Thyroid gland (tissue), 4 donors: ENCODE measurements around the gene LRRC56.

ENCODE experiments used
- CTCF ChIP-seq, 6 experiments: fragments of 200-600 bp in 3 of 6; fragments of 450-650 bp in 3 of 6; sonication (generic) in 3 of 6; IDR thresholded peaks; one replicate each; pipeline ENCODE4 v1.5.1; 2016 to 2019; ENCODE audit warnings: antibody characterized with exemption in 6 of 6, mild to moderate bottlenecking in 2 of 6, inconsistent platforms in 1 of 6, moderate library complexity in 1 of 6
- POLR2A ChIP-seq, 2 donors: fragments of 450-650 bp; IDR thresholded peaks; one replicate each; pipeline ENCODE4 v1.6.1; 2017; ENCODE audit warnings: antibody characterized with exemption in 2 of 2, mild to moderate bottlenecking in 2 of 2, moderate library complexity in 1 of 2

DNA sequence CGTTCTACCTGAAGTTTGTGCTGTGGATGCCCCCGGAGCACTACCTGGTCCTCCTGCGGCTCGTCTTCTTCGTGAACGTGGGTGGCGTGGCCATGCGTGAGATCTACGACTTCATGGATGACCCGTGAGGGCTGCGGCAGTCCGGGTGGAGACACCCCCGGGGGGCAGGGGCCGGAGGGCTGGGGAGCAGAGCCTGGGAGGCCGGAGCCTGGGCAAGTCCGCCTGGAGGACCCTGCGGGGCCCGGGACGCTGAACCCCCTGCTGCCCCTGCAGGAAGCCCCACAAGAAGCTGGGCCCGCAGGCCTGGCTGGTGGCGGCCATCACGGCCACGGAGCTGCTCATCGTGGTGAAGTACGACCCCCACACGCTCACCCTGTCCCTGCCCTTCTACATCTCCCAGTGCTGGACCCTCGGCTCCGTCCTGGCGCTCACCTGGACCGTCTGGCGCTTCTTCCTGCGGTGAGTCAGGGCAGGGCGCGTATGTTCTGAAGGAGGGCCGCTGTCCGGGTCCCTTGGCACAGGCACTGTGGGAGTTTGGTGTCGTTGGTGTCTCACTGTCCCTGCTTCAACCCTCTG is 47.6 kb upstream of the LRRC56 start:
- TF ChIP-seq CTCF (IDR thresholded peaks at IDR 0.05): no peak
- TF ChIP-seq POLR2A (IDR thresholded peaks at IDR 0.05): no peak
